ENCODE data around the gene SLC6A4.
"Not testable (repeated sequence)": the region's sequence is repeated elsewhere in the genome, so short reads cannot be mapped to it uniquely, and the experiment has no call there.

Gene SLC6A4

GRCh38 chr17:30219833-30220232, 15.7 kb downstream of the SLC6A4 start:
- no peak for DNase-seq (ENCODE audit: low read depth in 2 of 2)

GRCh38 chr17:30219315-30219714, 16.2 kb downstream of the SLC6A4 start:
- no peak for DNase-seq (ENCODE audit: low read depth in 2 of 2)

- no peak for DNase-seq (ENCODE audit: low read depth in 2 of 2)
These were observed 16.7 kb downstream of the SLC6A4 start for GRCh38 chr17:30218799-30219198.

- no peak for DNase-seq (ENCODE audit: low read depth in 2 of 2)
These were observed 17.7 kb downstream of the SLC6A4 start for GRCh38 chr17:30217746-30218245.

- DNase-seq (ENCODE audit: low read depth in 2 of 2), result no peak
These were observed 18.4 kb downstream of the SLC6A4 start for GRCh38 chr17:30217054-30217453.

- DNase-seq (ENCODE audit: low read depth in 2 of 2), result no peak
These were observed 22.7 kb downstream of the SLC6A4 start for GRCh38 chr17:30212750-30213149.

- no peak for DNase-seq (ENCODE audit: low read depth in 2 of 2)
These were observed 24.1 kb downstream of the SLC6A4 start for GRCh38 chr17:30211371-30211770.

- no peak for DNase-seq (ENCODE audit: low read depth in 2 of 2)
These were observed 24.6 kb downstream of the SLC6A4 start for GRCh38 chr17:30210901-30211300.

GRCh38 chr17:30210366-30210765, 25.1 kb downstream of the SLC6A4 start:
- no peak for DNase-seq (ENCODE audit: low read depth in 2 of 2)

- no peak for DNase-seq (ENCODE audit: low read depth in 2 of 2)
These were observed 25.6 kb downstream of the SLC6A4 start for GRCh38 chr17:30209930-30210329.

GRCh38 chr17:30208214-30208613, 27.3 kb downstream of the SLC6A4 start:
- DNase-seq (ENCODE audit: low read depth in 2 of 2), result no peak

GRCh38 chr17:30207655-30208054, 27.8 kb downstream of the SLC6A4 start:
- no peak for DNase-seq (ENCODE audit: low read depth in 2 of 2)

GRCh38 chr17:30203471-30203981, 32.0 kb downstream of the SLC6A4 start:
- no peak for DNase-seq (ENCODE audit: low read depth in 2 of 2)

GRCh38 chr17:30200656-30201055, 34.8 kb downstream of the SLC6A4 start:
- DNase-seq (ENCODE audit: low read depth in 2 of 2), result not testable (repeated sequence)

GRCh38 chr17:30200106-30200505, 35.4 kb downstream of the SLC6A4 start:
- no peak for DNase-seq (ENCODE audit: low read depth in 2 of 2)

- no peak for DNase-seq (ENCODE audit: low read depth in 2 of 2)
These were observed 35.9 kb downstream of the SLC6A4 start for GRCh38 chr17:30199600-30199999.

GRCh38 chr17:30197416-30197815, 38.1 kb downstream of the SLC6A4 start:
- no peak for DNase-seq (ENCODE audit: low read depth in 2 of 2)

GRCh38 chr17:30196504-30196903, 39.0 kb downstream of the SLC6A4 start:
- no peak for DNase-seq (ENCODE audit: low read depth in 2 of 2)

GRCh38 chr17:30191072-30191471, 44.4 kb downstream of the SLC6A4 start:
- no peak for DNase-seq (ENCODE audit: low read depth in 2 of 2)

GRCh38 chr17:30188211-30188939, 47.1 kb downstream of the SLC6A4 start:
- DNase-seq (ENCODE audit: low read depth in 2 of 2), result no peak

GRCh38 chr17:30187573-30187972, 47.9 kb downstream of the SLC6A4 start:
- DNase-seq (ENCODE audit: low read depth in 2 of 2), result no peak

GRCh38 chr17:30186761-30187160, 48.7 kb downstream of the SLC6A4 start:
- no peak for DNase-seq (ENCODE audit: low read depth in 2 of 2)

GRCh38 chr17:30176855-30177254, 58.6 kb downstream of the SLC6A4 start:
- DNase-seq (ENCODE audit: low read depth in 2 of 2), result no peak

- no peak for DNase-seq (ENCODE audit: low read depth in 2 of 2)
These were observed 60.9 kb downstream of the SLC6A4 start for GRCh38 chr17:30174556-30174955.

Measured in stimulated activated CD8-positive, alpha-beta memory T cell treated with anti-CD3 and anti-CD28 coated beads, Interleukin-2, amount 100 ng/mL, for 1 hour (primary cell).